Stimulated activated CD8-positive, alpha-beta memory T cell treated with anti-CD3 and anti-CD28 coated beads, Interleukin-7, amount 100 ng/mL, for 24 hours (primary cell): Measurements from ENCODE around the gene RAP1A.

ENCODE experiments used
- DNase-seq: peaks from one replicate; pipeline ENCODE4 v3.0.0-alpha.2; 2020; ENCODE audit warnings: low read depth

The RAP1A gene

DNA sequence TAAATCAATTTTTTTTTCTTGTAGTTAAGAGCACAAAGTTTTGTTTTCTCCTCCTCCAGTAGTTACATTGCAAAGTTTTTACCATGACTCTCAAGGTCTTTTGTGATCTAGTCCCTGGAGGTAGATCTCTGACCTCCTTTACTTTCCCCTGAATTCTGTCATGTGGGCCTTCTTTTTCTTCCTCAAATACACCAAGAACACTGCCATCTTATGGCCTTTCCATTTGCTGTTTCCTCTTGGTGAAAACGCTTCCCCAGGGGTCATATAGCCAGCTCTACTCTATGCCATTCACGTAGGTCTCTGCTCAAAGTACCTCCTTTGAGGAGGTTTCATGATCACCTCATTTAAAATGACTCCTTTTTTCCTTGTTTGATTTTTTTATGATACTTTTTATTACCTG lies 138.8 kb downstream of the RAP1A start:
- DNase-seq, result no peak

- no peak for DNase-seq
Measured at GRCh38 chr1:111761717-111762116, 142.1 kb downstream of the RAP1A start.

GRCh38 chr1:111762332-111762731 lies 142.7 kb downstream of the RAP1A start:
- no peak for DNase-seq
